Lower leg skin (tissue), 3 donors: ENCODE measurements around the gene ACTN4.

Experiments
- POLR2A ChIP-seq, 2 donors: fragments of 450-650 bp; IDR thresholded peaks; one replicate each; pipeline ENCODE4 v1.6.1; 2016 to 2017; ENCODE audit warnings: antibody characterized with exemption in 2 of 2, mild to moderate bottlenecking in 1 of 2, moderate library complexity in 1 of 2
- TF ChIP-seq, protein P1 (sequence below), 3 donors: fragments of 450-650 bp; IDR thresholded peaks; one replicate each; pipeline ENCODE4 v1.5.1; 2016; ENCODE audit warnings: antibody characterized with exemption in 3 of 3, mild to moderate bottlenecking in 3 of 3, moderate library complexity in 2 of 3

GRCh38 chr19:38624822-38625221 is 22.6 kb upstream of the ACTN4 start:
- TF ChIP-seq, protein P1, sequence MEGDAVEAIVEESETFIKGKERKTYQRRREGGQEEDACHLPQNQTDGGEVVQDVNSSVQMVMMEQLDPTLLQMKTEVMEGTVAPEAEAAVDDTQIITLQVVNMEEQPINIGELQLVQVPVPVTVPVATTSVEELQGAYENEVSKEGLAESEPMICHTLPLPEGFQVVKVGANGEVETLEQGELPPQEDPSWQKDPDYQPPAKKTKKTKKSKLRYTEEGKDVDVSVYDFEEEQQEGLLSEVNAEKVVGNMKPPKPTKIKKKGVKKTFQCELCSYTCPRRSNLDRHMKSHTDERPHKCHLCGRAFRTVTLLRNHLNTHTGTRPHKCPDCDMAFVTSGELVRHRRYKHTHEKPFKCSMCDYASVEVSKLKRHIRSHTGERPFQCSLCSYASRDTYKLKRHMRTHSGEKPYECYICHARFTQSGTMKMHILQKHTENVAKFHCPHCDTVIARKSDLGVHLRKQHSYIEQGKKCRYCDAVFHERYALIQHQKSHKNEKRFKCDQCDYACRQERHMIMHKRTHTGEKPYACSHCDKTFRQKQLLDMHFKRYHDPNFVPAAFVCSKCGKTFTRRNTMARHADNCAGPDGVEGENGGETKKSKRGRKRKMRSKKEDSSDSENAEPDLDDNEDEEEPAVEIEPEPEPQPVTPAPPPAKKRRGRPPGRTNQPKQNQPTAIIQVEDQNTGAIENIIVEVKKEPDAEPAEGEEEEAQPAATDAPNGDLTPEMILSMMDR (IDR thresholded peaks at IDR 0.05): no peak
- TF ChIP-seq POLR2A (IDR thresholded peaks at IDR 0.05): no peak
